GM06990 (cell line): ENCODE results near the gene ATE1.

Experiments used
- DNase-seq: peaks from one replicate; pipeline ENCODE4 v3.0.0-alpha.2; 2011; ENCODE audit not compliant: insufficient read length; ENCODE audit errors: extremely low read depth
- H3K27me3 ChIP-seq: replicated peaks from 2 replicates; pipeline ENCODE4 v1.6.0; 2011; ENCODE audit warnings: low read length; ENCODE audit not compliant: control insufficient read depth, insufficient read depth
- H3K36me3 ChIP-seq: 2 replicates; pipeline ENCODE4 v1.5.1; 2011; ENCODE audit warnings: low read length; ENCODE audit not compliant: control insufficient read depth, insufficient read depth
- H3K4me3 ChIP-seq: replicated peaks from 2 replicates; pipeline ENCODE4 v1.5.1; 2011; ENCODE audit warnings: low read depth, mild to moderate bottlenecking, control low read depth, low read length
- TF ChIP-seq, protein P1 (sequence below): IDR thresholded peaks from 2 replicates; pipeline ENCODE4 v1.5.1; 2011; ENCODE audit warnings: low read length, control low read depth, mild to moderate bottlenecking, inconsistent platforms; ENCODE audit not compliant: insufficient read depth, poor library complexity, severe bottlenecking

Gene ATE1

DNA sequence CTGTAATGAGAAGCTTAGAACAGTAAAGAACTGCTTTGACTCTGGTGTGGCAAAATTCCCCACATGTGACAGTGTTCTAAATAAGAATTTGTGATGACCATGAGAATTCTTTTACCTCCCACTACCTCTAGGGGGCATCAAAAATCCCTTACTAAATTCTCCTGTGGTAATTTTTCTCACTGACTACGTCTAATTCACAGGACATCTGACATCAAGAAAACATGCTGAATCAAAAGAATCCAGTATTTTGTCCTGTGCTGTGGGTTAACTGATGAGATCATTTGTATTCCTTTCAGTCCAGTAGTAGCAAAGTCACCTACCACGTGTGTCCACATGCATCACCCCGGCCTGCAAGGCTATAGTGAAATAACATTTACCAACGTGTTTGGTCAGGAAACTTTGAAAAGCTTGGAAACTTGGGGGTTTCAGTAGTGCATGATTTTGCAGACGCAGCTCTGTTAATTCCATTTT is 103.8 kb downstream of the ATE1 start:
- Histone ChIP-seq H3K4me3 (no peak overlapping the region), H3K36me3 (no peaks in the 10 kb centered on the region; the same call in 1 of the 2 replicates), H3K27me3 (no peaks in the 10 kb centered on the region)
- TF ChIP-seq, protein P1, sequence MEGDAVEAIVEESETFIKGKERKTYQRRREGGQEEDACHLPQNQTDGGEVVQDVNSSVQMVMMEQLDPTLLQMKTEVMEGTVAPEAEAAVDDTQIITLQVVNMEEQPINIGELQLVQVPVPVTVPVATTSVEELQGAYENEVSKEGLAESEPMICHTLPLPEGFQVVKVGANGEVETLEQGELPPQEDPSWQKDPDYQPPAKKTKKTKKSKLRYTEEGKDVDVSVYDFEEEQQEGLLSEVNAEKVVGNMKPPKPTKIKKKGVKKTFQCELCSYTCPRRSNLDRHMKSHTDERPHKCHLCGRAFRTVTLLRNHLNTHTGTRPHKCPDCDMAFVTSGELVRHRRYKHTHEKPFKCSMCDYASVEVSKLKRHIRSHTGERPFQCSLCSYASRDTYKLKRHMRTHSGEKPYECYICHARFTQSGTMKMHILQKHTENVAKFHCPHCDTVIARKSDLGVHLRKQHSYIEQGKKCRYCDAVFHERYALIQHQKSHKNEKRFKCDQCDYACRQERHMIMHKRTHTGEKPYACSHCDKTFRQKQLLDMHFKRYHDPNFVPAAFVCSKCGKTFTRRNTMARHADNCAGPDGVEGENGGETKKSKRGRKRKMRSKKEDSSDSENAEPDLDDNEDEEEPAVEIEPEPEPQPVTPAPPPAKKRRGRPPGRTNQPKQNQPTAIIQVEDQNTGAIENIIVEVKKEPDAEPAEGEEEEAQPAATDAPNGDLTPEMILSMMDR, result peak; percentile 59
- peak; percentile 12 for DNase-seq

DNA sequence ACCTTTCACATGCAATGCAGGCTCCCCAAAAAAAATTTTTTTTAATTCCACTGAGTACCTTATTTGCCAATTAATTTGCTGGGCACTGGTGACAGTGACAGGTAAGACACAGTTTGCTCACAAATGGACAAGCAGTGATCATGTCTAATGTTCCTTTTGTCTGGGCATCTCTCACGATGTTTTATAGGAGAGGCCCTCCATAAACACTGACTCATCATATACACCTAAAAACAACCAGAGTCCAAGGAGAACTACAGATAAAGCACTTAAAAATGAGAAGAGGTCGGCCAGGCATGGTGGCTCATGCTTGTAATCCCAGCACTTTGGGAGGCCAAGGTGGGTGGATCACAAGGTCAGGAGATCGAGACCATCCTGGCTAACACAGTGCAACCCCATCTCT is 105.1 kb downstream of the ATE1 start:
- H3K27me3 ChIP-seq, result no peaks in the 10 kb centered on the region
- no peak for DNase-seq
- TF ChIP-seq, protein P1, result no peak
- H3K36me3 ChIP-seq, result no peaks in the 10 kb centered on the region; the same call in 1 of the 2 replicates
- no peak overlapping the region for H3K4me3 ChIP-seq

DNA sequence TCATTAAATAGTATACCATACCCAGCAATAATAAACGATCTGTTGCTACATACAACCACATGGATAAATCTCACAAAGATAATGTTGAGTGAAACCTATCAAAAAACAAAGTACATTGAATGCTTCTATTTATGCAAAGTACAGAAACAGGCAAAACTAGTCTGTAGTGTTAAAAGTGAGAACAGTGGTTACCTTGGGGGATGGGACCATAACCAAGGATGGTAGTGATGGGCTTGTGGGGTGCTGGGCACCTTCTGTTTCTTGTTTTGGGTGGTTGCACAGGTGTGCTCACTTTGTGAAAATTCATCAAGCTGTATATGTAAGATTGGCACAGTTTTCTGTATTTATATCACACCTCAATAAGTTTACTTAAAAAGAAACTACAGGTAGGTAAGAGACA is 105.7 kb downstream of the ATE1 start:
- no peaks in the 10 kb centered on the region; the same call in 1 of the 2 replicates for H3K36me3 ChIP-seq
- no peak overlapping the region for H3K4me3 ChIP-seq
- TF ChIP-seq, protein P1, result no peak
- DNase-seq, result no peak
- no peaks in the 10 kb centered on the region for H3K27me3 ChIP-seq

DNA sequence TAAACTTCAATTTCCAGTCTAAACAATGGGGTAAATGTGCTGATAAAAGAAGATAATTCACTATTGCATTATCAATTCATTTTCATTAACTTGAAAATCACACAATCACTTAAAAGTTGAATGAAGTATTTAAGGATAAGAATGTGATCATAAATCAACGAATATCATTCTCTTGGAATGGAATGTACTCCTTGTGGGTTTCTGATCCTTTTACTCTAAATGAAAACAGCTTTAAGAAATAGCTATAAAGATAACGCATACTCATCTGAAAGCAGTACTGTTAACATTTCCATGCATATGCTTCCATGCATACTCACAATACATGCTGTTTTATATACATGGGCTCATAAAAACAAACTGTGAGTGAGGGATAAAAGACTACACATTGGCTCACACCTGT is 108.8 kb downstream of the ATE1 start:
- Histone ChIP-seq H3K4me3 (no peak overlapping the region), H3K36me3 (no peaks in the 10 kb centered on the region), H3K27me3 (no peaks in the 10 kb centered on the region)
- DNase-seq, result no peak
- TF ChIP-seq, protein P1, result no peak

DNA sequence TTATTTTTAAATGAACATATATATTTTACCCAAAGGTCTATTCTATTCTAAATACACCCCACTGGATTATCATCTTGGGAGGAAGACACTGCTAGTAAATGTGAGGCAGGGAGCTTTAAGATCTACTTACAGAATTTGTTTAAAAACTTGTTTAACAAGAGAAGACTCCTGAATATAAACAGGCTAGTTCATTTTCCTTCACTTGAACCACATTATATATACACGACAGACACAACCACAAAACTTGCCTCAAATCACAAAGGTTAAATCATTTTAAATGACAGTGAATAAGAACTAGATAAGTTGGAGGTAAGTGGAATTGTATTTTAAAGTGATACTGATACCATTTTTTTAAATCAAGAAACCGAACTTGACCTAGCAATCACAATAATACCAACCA is 109.2 kb downstream of the ATE1 start:
- TF ChIP-seq, protein P1, result no peak
- H3K36me3 ChIP-seq, result no peaks in the 10 kb centered on the region
- no peaks in the 10 kb centered on the region for H3K27me3 ChIP-seq
- no peak overlapping the region for H3K4me3 ChIP-seq
- no peak for DNase-seq

DNA sequence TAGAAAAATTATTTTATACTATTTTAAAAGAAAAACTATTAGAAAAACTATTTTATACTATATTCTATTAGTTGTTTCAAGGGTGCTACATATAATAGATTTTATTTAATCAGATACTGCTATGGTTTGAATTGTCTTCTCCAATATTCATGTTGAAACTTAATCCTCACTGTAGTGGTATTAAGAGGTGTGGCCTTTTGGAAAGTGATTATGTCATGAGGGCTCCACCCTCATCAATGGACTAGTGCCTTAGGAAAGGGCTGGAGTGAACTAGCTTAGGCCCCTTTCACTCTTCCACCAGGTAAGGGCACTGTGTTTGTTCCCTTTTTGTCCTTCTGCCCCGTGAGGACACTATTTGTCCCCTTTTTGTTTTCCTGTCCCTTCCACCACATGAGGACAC is 111.6 kb downstream of the ATE1 start:
- no peaks in the 10 kb centered on the region for H3K36me3 ChIP-seq
- no peak for DNase-seq
- H3K27me3 ChIP-seq, result no peaks in the 10 kb centered on the region
- no peak overlapping the region for H3K4me3 ChIP-seq
- TF ChIP-seq, protein P1, result no peak
